Hepatocyte (in vitro differentiated cells): ENCODE results near the gene TMCO4. TPM values are rescaled to one million over a fixed set of nuclear protein-coding genes. Genes with fewer than 3 reads are reported as not detected.

Experiments used
- DNase-seq: peaks from one replicate; pipeline ENCODE4 v3.0.0-alpha.2; 2016; ENCODE audit warnings: low spot score
- H2AFZ ChIP-seq: fragments of 200-600 bp; sonication (generic); 2 replicates; pipeline ENCODE4 v1.6.0; 2016; ENCODE audit warnings: antibody characterized with exemption, mild to moderate bottlenecking
- H3K27ac ChIP-seq: fragments of 200-600 bp; sonication (generic); 2 replicates; pipeline ENCODE4 v1.5.1; 2016; ENCODE audit warnings: mild to moderate bottlenecking
- H3K27me3 ChIP-seq: fragments of 200-600 bp; sonication (generic); 2 replicates; pipeline ENCODE4 v1.6.1; 2016
- H3K36me3 ChIP-seq: fragments of 200-600 bp; sonication (generic); replicated peaks from 2 replicates; pipeline ENCODE4 v1.5.1; 2016; ENCODE audit warnings: low read depth; ENCODE audit not compliant: insufficient read depth
- H3K4me1 ChIP-seq: fragments of 200-600 bp; sonication (generic); 2 replicates; pipeline ENCODE4 v1.5.1; 2016; ENCODE audit warnings: mild to moderate bottlenecking, moderate library complexity; ENCODE audit not compliant: insufficient read depth
- H3K4me2 ChIP-seq: fragments of 200-600 bp; sonication (generic); 2 replicates; pipeline ENCODE4 v1.6.0; 2016
- H3K4me3 ChIP-seq: fragments of 200-600 bp; sonication (generic); 2 replicates; pipeline ENCODE4 v1.5.1; 2016; ENCODE audit warnings: mild to moderate bottlenecking
- H3K79me2 ChIP-seq: fragments of 200-600 bp; sonication (generic); 2 replicates; pipeline ENCODE4 v1.6.0; 2017; ENCODE audit warnings: mild to moderate bottlenecking
- H3K9me2 ChIP-seq: fragments of 200-600 bp; sonication (generic); replicated peaks from 2 replicates; pipeline ENCODE4 v1.6.0; 2017; ENCODE audit warnings: mild to moderate bottlenecking; ENCODE audit not compliant: insufficient read depth
- H3K9me3 ChIP-seq: fragments of 200-600 bp; sonication (generic); 2 replicates; pipeline ENCODE4 v1.5.1; 2016; ENCODE audit warnings: low read depth, mild to moderate bottlenecking
- H4K20me1 ChIP-seq: fragments of 200-600 bp; sonication (generic); 2 replicates; pipeline ENCODE4 v1.6.0; 2016; ENCODE audit warnings: mild to moderate bottlenecking; ENCODE audit not compliant: insufficient read depth, poor library complexity, severe bottlenecking
- CTCF ChIP-seq: fragments of 200-600 bp; sonication (generic); IDR thresholded peaks from 2 replicates; pipeline ENCODE4 v1.5.1; 2016; ENCODE audit warnings: antibody characterized with exemption, mild to moderate bottlenecking; ENCODE audit not compliant: poor library complexity
- EZH2 ChIP-seq: fragments of 200-600 bp; sonication (generic); IDR thresholded peaks from 2 replicates; pipeline ENCODE4 v1.6.1; 2016; ENCODE audit warnings: antibody characterized with exemption, mild to moderate bottlenecking, borderline replicate concordance
- EZH2phosphoT487 ChIP-seq: fragments of 200-600 bp; sonication (generic); IDR thresholded peaks from one replicate; pipeline ENCODE4 v1.6.1; 2018; ENCODE audit warnings: antibody characterized with exemption, mild to moderate bottlenecking, low read depth, moderate library complexity; ENCODE audit not compliant: unreplicated experiment, severe bottlenecking
- WGBS: methylation state at CpG from one replicate; pipeline ENCODE4 v1.1.6; 2016; ENCODE audit warnings: low lambda C conversion rate; ENCODE audit errors: missing lambda C conversion rate; 5-methylcytosine and 5-hydroxymethylcytosine counted together
- polyA plus RNA-seq: library from polyadenylated mRNA; unstranded; fragments of >200 nt; fragmentation: Nextera tagmentation; extraction: Ambion mirVana; gene quantifications from 2 replicates; pipeline ENCODE4 v1.2.1, GENCODE V29; 2016
- total RNA-seq: library from RNA; depleted of rRNA; stranded (reverse); fragments of >200 nt; gene quantifications from 2 replicates; pipeline ENCODE4 v1.2.3, GENCODE V29; 2014

TMCO4 gene
- total and polyA plus RNA-seq, 2 experiments from 2014 or later: 8.7 to 13.0 TPM

- no peak for DNase-seq
- 89% methylated on average over 5 of the region's 5 CpGs for WGBS
Measured at GRCh38 chr1:19738076-19738475, 61.6 kb downstream of the TMCO4 start.

GRCh38 chr1:19737104-19737825 lies 62.5 kb downstream of the TMCO4 start:
- TF ChIP-seq EZH2 (no peak), EZH2phosphoT487 (no peak), CTCF (peak; percentile 21)
- Histone ChIP-seq H3K4me3 (no peak overlapping the region), H2AFZ (no peak overlapping the region), H4K20me1 (no peaks in the 10 kb centered on the region), H3K4me2 (peak overlapping the region; percentile 24), H3K4me1 (peaks cover 5% of the 10 kb centered on the region), H3K27ac (no peak overlapping the region), H3K9me2 (no peaks in the 10 kb centered on the region), H3K9me3 (no peaks in the 10 kb centered on the region), H3K27me3 (no peaks in the 10 kb centered on the region), H3K79me2 (no peaks in the 10 kb centered on the region), H3K36me3 (no peaks in the 10 kb centered on the region)
- peak; percentile 62 for DNase-seq
- 74% methylated on average over 9 of the region's 9 CpGs for WGBS

More at GRCh38 chr1:19738076-19738475, 61.6 kb downstream of the TMCO4 start:
- Histone ChIP-seq H3K27ac (no peak overlapping the region), H3K9me3 (no peaks in the 10 kb centered on the region), H3K4me1 (peaks cover 5% of the 10 kb centered on the region), H3K27me3 (no peaks in the 10 kb centered on the region), H4K20me1 (no peaks in the 10 kb centered on the region), H3K36me3 (no peaks in the 10 kb centered on the region), H3K9me2 (no peaks in the 10 kb centered on the region), H3K4me3 (no peak overlapping the region), H3K4me2 (peak overlapping the region; percentile 24), H2AFZ (no peak overlapping the region), H3K79me2 (no peaks in the 10 kb centered on the region)
- no peak for TF ChIP-seq CTCF
- no peak for TF ChIP-seq EZH2
- no peak for TF ChIP-seq EZH2phosphoT487

- Histone ChIP-seq H3K9me3 (no peaks in the 10 kb centered on the region), H3K79me2 (no peaks in the 10 kb centered on the region), H4K20me1 (no peaks in the 10 kb centered on the region), H3K4me2 (no peak overlapping the region), H3K36me3 (no peaks in the 10 kb centered on the region), H3K4me1 (peaks cover 5% of the 10 kb centered on the region), H3K27me3 (no peaks in the 10 kb centered on the region), H3K9me2 (no peaks in the 10 kb centered on the region), H3K4me3 (no peak overlapping the region), H2AFZ (no peak overlapping the region), H3K27ac (no peak overlapping the region)
- TF ChIP-seq EZH2phosphoT487 (no peak), CTCF (no peak), EZH2 (no peak)
- WGBS: 92% methylated on average over 10 of the region's 10 CpGs
- no peak for DNase-seq
Measured at GRCh38 chr1:19735440-19736127, 64.1 kb downstream of the TMCO4 start.
